ENCODE data around the gene CFAP126. TPM values are rescaled to one million over a fixed set of nuclear protein-coding genes. Genes with fewer than 3 reads are reported as not detected.
A peak's percentile ranks its signal among the peaks of the same experiment; 100 is the strongest.
"Not testable (repeated sequence)": the region's sequence is repeated elsewhere in the genome, so short reads cannot be mapped to it uniquely, and the experiment has no call there.

CFAP126 gene
- total RNA-seq, 4 donors from 2014 or later = not detected

- H3K4me3 ChIP-seq = no peak overlapping the region
- H3K27me3 ChIP-seq = no peaks in the 10 kb centered on the region
- peaks cover 0 to 17% (median under 1%) of the 10 kb centered on the region in 3 donors for H3K4me1 ChIP-seq
- no peaks in the 10 kb centered on the region for H3K36me3 ChIP-seq
- H3K27ac ChIP-seq = no peak overlapping the region
- ATAC-seq = no peak
- H3K9me3 ChIP-seq = no peaks in the 10 kb centered on the region
- no peak for TF ChIP-seq EP300 (IDR thresholded peaks at IDR 0.05)
- no peak for TF ChIP-seq POLR2A (IDR thresholded peaks at IDR 0.05)
- no peak for TF ChIP-seq POLR2AphosphoS5 (IDR thresholded peaks at IDR 0.05)
- TF ChIP-seq CTCF (IDR thresholded peaks at IDR 0.05) = no peak
Observed at GRCh38 chr1:161393151-161393550, 25.5 kb upstream of the CFAP126 start.

- TF ChIP-seq POLR2AphosphoS5 (IDR thresholded peaks at IDR 0.05) (no peak), POLR2A (IDR thresholded peaks at IDR 0.05) (no peak), CTCF (IDR thresholded peaks at IDR 0.05) (no peak), EP300 (IDR thresholded peaks at IDR 0.05) (no peak)
- Histone ChIP-seq H3K9me3 (no peaks in the 10 kb centered on the region), H3K27me3 (no peaks in the 10 kb centered on the region), H3K4me1 (peaks cover 0 to 17% (median 0%) of the 10 kb centered on the region in 3 donors), H3K36me3 (no peaks in the 10 kb centered on the region), H3K27ac (no peak overlapping the region), H3K4me3 (no peak overlapping the region)
- ATAC-seq = no peak
- WGBS, 2 donors (ENCODE audit: low coverage in 1 of 2) = 90 to 100% methylated on average over 7 of the region's 8 CpGs
Observed at GRCh38 chr1:161391611-161392010, 23.9 kb upstream of the CFAP126 start.

GRCh38 chr1:161391136-161391535 lies 23.5 kb upstream of the CFAP126 start:
- H3K4me1 ChIP-seq = peaks cover 0 to 17% (median 0%) of the 10 kb centered on the region in 3 donors
- not testable (repeated sequence) for H3K4me3 ChIP-seq
- WGBS, 2 donors (ENCODE audit: low coverage in 1 of 2) = 91% methylated on average over 4 of the region's 7 CpGs; no CpG with 5 or more reads in 1 of the 2 donors

GRCh38 chr1:161390559-161390858 lies 22.8 kb upstream of the CFAP126 start:
- H3K9me3 ChIP-seq = no peaks in the 10 kb centered on the region
- H3K4me3 ChIP-seq = peak overlapping the region; percentile 41 to 54
- 5 to 11% methylated on average over 3 to 7 of the region's 13 CpGs for WGBS, 2 donors (ENCODE audit: low coverage in 1 of 2)
- H3K4me1 ChIP-seq = peaks cover 0 to 17% (median 0%) of the 10 kb centered on the region in 3 donors
- TF ChIP-seq POLR2A (IDR thresholded peaks at IDR 0.05) = no peak
- TF ChIP-seq EP300 (IDR thresholded peaks at IDR 0.05) = no peak
- TF ChIP-seq POLR2AphosphoS5 (IDR thresholded peaks at IDR 0.05) = no peak
- TF ChIP-seq CTCF (IDR thresholded peaks at IDR 0.05) = no peak
- H3K27me3 ChIP-seq = no peaks in the 10 kb centered on the region
- H3K36me3 ChIP-seq = no peaks in the 10 kb centered on the region
- peak overlapping the region; percentile 24 to 92 (median 84) for H3K27ac ChIP-seq
- no peak for ATAC-seq

More at GRCh38 chr1:161391136-161391535, 23.5 kb upstream of the CFAP126 start:
- not testable (repeated sequence) for H3K36me3 ChIP-seq, ATAC-seq, H3K27me3 ChIP-seq, H3K9me3 ChIP-seq, H3K27ac ChIP-seq

- H3K9me3 ChIP-seq = no peaks in the 10 kb centered on the region
- 0% methylated on average over 3 to 26 of the region's 79 CpGs for WGBS, 2 donors (ENCODE audit: low coverage in 1 of 2)
- peak; percentile 96 for ATAC-seq
- peaks cover 0 to 17% (median 0%) of the 10 kb centered on the region in 3 donors for H3K4me1 ChIP-seq
- H3K36me3 ChIP-seq = no peaks in the 10 kb centered on the region
- H3K27ac ChIP-seq = peak overlapping the region; percentile 72 to 96 (median 90)
- TF ChIP-seq POLR2AphosphoS5 (IDR thresholded peaks at IDR 0.05) (peak; percentile 100), CTCF (IDR thresholded peaks at IDR 0.05) (no peak), EP300 (IDR thresholded peaks at IDR 0.05) (peak; percentile 90), POLR2A (IDR thresholded peaks at IDR 0.05) (peak; percentile 86 to 88)
- H3K4me3 ChIP-seq = peak overlapping the region; percentile 42 to 54
- H3K27me3 ChIP-seq = no peaks in the 10 kb centered on the region
Observed at GRCh38 chr1:161389691-161390558, 22.2 kb upstream of the CFAP126 start.

GRCh38 chr1:161389158-161389557 lies 21.5 kb upstream of the CFAP126 start:
- Histone ChIP-seq H3K27ac (peak overlapping the region; percentile 72 to 96 (median 90)), H3K4me3 (peak overlapping the region; percentile 42 to 54), H3K4me1 (peaks cover 0 to 17% (median 0%) of the 10 kb centered on the region in 3 donors)
- 66% methylated on average over 3 to 13 of the region's 16 CpGs for WGBS, 2 donors (ENCODE audit: low coverage in 1 of 2)
- H3K27me3 ChIP-seq, ATAC-seq, H3K36me3 ChIP-seq, H3K9me3 ChIP-seq: not testable (repeated sequence)
